HG02588 (cell line): ENCODE results near the gene DOLPP1.

Experiments
- ATAC-seq: cut with Tn5 transposase; IDR thresholded peaks from one replicate; pipeline ENCODE4 v1.9.1; 2021; ENCODE audit warnings: mild to moderate bottlenecking, moderate library complexity; ENCODE audit not compliant: unreplicated experiment

Gene DOLPP1

GRCh38 chr9:129093602-129094386, 12.9 kb downstream of the DOLPP1 start:
- no peak for ATAC-seq

- ATAC-seq: no peak
These were observed 13.7 kb downstream of the DOLPP1 start for GRCh38 chr9:129094387-129095169.

- no peak for ATAC-seq
These were observed 14.3 kb downstream of the DOLPP1 start for GRCh38 chr9:129095170-129095667.

- no peak for ATAC-seq
These were observed 15.0 kb downstream of the DOLPP1 start for GRCh38 chr9:129095908-129096307.

- ATAC-seq: no peak
These were observed 16.9 kb downstream of the DOLPP1 start for GRCh38 chr9:129097671-129098306.

GRCh38 chr9:129098328-129098727, 17.4 kb downstream of the DOLPP1 start:
- ATAC-seq: no peak

- no peak for ATAC-seq
These were observed 19.7 kb downstream of the DOLPP1 start for GRCh38 chr9:129100383-129101169.

GRCh38 chr9:129101279-129101678, 20.4 kb downstream of the DOLPP1 start:
- no peak for ATAC-seq

GRCh38 chr9:129102095-129102525, 21.2 kb downstream of the DOLPP1 start:
- no peak for ATAC-seq

- ATAC-seq: no peak
These were observed 22.1 kb downstream of the DOLPP1 start for GRCh38 chr9:129102791-129103594.

- no peak for ATAC-seq
These were observed 22.7 kb downstream of the DOLPP1 start for GRCh38 chr9:129103595-129103965.

- ATAC-seq: no peak
These were observed 23.1 kb downstream of the DOLPP1 start for GRCh38 chr9:129104051-129104450.

- no peak for ATAC-seq
These were observed 25.2 kb downstream of the DOLPP1 start for GRCh38 chr9:129105857-129106694.

GRCh38 chr9:129107651-129108050, 26.7 kb downstream of the DOLPP1 start:
- no peak for ATAC-seq

GRCh38 chr9:129108083-129108804, 27.3 kb downstream of the DOLPP1 start:
- no peak for ATAC-seq

GRCh38 chr9:129108805-129109536, 28.1 kb downstream of the DOLPP1 start:
- no peak for ATAC-seq

- no peak for ATAC-seq
These were observed 28.6 kb downstream of the DOLPP1 start for GRCh38 chr9:129109537-129109903.
